GM06990 (cell line): Measurements from ENCODE around the gene RFX3.

Source experiments
- DNase-seq: peaks from one replicate; pipeline ENCODE4 v3.0.0-alpha.2; 2011; ENCODE audit not compliant: insufficient read length; ENCODE audit errors: extremely low read depth
- H3K27me3 ChIP-seq: replicated peaks from 2 replicates; pipeline ENCODE4 v1.6.0; 2011; ENCODE audit warnings: low read length; ENCODE audit not compliant: control insufficient read depth, insufficient read depth
- H3K36me3 ChIP-seq: 2 replicates; pipeline ENCODE4 v1.5.1; 2011; ENCODE audit warnings: low read length; ENCODE audit not compliant: control insufficient read depth, insufficient read depth
- H3K4me3 ChIP-seq: replicated peaks from 2 replicates; pipeline ENCODE4 v1.5.1; 2011; ENCODE audit warnings: low read depth, mild to moderate bottlenecking, control low read depth, low read length
- TF ChIP-seq, protein P1 (sequence below): IDR thresholded peaks from 2 replicates; pipeline ENCODE4 v1.5.1; 2011; ENCODE audit warnings: low read length, control low read depth, mild to moderate bottlenecking, inconsistent platforms; ENCODE audit not compliant: insufficient read depth, poor library complexity, severe bottlenecking

RFX3 gene

DNA sequence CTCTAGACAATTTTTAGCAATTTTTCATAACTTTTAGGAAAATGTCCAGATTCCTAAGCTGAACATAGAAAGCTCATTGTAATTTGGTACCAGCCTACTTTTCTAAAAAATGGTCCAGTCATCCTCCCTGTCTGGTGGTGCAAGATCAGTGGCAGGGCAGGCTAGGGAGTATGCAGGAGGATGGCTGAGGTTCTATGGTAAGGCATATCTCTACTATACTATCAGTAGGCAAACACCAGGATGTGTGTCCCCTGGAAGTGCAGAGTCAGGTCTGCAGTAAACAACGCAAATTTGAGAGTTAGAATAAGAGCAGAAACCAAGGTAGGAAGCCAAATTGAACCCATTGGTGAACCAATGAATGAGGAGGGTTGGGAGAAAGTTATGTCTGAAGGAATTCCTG is 22.8 kb upstream of the RFX3 start:
- Histone ChIP-seq H3K4me3 (no peak overlapping the region), H3K36me3 (no peaks in the 10 kb centered on the region), H3K27me3 (no peaks in the 10 kb centered on the region)
- TF ChIP-seq, protein P1, sequence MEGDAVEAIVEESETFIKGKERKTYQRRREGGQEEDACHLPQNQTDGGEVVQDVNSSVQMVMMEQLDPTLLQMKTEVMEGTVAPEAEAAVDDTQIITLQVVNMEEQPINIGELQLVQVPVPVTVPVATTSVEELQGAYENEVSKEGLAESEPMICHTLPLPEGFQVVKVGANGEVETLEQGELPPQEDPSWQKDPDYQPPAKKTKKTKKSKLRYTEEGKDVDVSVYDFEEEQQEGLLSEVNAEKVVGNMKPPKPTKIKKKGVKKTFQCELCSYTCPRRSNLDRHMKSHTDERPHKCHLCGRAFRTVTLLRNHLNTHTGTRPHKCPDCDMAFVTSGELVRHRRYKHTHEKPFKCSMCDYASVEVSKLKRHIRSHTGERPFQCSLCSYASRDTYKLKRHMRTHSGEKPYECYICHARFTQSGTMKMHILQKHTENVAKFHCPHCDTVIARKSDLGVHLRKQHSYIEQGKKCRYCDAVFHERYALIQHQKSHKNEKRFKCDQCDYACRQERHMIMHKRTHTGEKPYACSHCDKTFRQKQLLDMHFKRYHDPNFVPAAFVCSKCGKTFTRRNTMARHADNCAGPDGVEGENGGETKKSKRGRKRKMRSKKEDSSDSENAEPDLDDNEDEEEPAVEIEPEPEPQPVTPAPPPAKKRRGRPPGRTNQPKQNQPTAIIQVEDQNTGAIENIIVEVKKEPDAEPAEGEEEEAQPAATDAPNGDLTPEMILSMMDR, result no peak
- no peak for DNase-seq

DNA sequence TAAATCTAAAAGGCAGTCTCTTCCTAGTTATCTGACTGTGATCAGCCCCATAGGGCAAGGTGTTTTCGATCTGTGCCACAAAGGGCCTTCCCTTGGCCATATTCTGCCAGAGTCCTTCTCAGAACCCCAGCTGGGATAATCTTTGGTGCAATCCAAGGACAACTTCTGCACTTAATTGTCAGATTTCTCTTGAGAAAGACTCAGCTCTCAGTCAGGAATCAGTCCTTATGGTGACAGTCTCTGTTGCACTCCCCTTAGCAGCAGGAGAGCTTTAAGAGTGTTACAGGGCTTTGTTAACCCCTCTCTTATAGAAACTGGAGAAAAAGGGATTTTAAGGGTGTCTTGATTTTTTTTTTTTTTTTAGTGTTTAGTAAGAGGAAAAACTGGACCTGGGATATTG is 15.4 kb upstream of the RFX3 start:
- Histone ChIP-seq H3K4me3 (no peak overlapping the region), H3K36me3 (no peaks in the 10 kb centered on the region), H3K27me3 (no peaks in the 10 kb centered on the region)
- TF ChIP-seq, protein P1, result no peak
- DNase-seq, result no peak

DNA sequence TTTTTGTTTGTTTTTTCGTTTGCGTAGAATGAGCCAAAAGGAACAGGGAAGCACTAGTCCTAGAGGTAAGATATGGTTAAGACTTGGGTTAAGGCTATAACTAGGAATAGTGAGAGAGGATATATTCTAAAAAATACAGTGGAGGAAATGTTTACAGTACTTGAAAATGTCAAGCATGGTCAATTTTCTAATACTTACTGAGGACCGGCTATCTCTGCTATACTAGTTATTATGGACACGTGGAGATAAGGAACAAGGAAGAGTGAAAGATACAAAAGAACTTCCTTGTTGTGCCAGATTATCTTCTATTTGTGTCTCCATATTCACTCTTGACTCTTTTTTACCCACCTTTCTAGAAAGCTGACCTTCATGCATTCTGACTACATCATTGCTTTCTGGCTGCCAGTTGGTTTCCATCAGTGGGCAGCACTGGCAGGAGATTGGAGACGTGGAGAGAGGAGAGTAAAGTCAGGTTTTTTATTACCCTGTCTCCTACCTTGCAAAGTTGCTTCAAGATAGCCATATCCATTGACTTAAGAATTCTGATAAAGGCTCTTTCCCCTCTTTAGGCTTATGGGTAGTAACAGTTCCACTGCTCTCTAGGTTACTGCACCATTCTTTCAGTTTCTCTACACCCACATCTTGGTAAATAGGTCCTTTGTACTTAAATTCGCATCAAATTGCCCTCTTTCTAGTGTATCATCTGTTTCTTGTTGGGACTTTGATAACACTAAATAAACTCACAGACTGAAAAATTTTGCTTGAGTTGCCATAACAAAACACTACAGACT is 9.0 kb upstream of the RFX3 start:
- Histone ChIP-seq H3K36me3 (no peaks in the 10 kb centered on the region), H3K27me3 (no peaks in the 10 kb centered on the region), H3K4me3 (no peak overlapping the region)
- DNase-seq, result no peak
- TF ChIP-seq, protein P1, result no peak

DNA sequence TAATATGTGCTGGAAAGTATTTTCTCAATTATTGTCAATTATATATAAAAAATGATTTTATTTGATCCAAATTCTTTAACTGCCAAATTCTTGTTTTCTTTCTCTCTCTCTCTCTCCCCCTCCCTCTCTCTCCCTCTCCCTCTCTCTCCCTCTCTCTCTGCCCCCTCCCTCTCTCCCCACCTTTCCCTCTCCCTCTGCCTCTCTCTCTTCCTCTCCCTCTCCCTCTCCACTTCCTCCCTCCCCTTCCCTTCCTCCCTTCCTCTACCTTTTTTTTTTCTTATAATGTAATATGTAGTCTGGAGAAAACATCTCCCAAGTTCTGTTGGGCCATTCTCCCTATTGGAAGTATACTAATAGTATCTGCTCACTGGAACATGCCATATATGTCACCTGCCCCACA is 6.4 kb upstream of the RFX3 start:
- DNase-seq, result no peak
- H3K27me3 ChIP-seq, result no peaks in the 10 kb centered on the region
- TF ChIP-seq, protein P1, result no peak
- no peak overlapping the region for H3K4me3 ChIP-seq
- H3K36me3 ChIP-seq, result no peaks in the 10 kb centered on the region

DNA sequence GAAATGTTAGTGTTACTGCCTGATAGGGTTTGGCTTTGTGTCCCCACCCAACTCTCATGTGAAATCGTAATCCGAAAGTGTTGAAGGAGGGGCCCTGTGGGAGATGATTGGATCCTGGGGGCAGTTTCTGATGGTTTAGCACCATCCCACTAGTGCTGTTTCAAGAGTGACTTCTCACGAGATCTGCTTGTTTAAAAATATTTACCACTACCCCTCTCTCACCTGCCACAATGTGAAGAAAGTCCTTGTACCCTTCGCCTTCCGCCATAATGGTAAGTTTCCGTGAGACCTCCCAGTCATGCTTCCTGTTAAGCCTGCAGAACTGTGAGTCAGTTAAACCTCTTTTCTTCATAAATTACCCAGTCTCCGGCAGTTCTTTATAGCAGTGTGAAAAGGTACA is 2.6 kb upstream of the RFX3 start:
- H3K27me3 ChIP-seq, result no peaks in the 10 kb centered on the region
- TF ChIP-seq, protein P1, result no peak
- H3K36me3 ChIP-seq, result no peaks in the 10 kb centered on the region
- DNase-seq, result peak; percentile 43
- H3K4me3 ChIP-seq, result peak overlapping the region; percentile 96
